Suprapubic skin (tissue), 4 donors: ENCODE data around the gene ODAPH. TPM values are rescaled to one million over a fixed set of nuclear protein-coding genes. Genes with fewer than 3 reads are reported as not detected.
"Not testable (repeated sequence)": the region's sequence is repeated elsewhere in the genome, so short reads cannot be mapped to it uniquely, and the experiment has no call there.

Source experiments
- DNase-seq, 2 donors: peaks; one replicate each; pipeline ENCODE4 v3.0.0-alpha.2; 2019; ENCODE audit warnings: low spot score in 2 of 2
- H3K27ac ChIP-seq: fragments of 200-600 bp; sonication (generic); one replicate; pipeline ENCODE4 v1.5.1; 2019
- H3K27me3 ChIP-seq: fragments of 200-600 bp; sonication (generic); one replicate; pipeline ENCODE4 v1.5.1; 2019
- H3K36me3 ChIP-seq: fragments of 200-600 bp; sonication (generic); one replicate; pipeline ENCODE4 v1.5.1; 2019
- H3K4me1 ChIP-seq: fragments of 200-600 bp; sonication (generic); one replicate; pipeline ENCODE4 v1.5.1; 2019
- H3K4me3 ChIP-seq: fragments of 200-600 bp; sonication (generic); one replicate; pipeline ENCODE4 v1.5.1; 2019; ENCODE audit warnings: mild to moderate bottlenecking
- H3K9me3 ChIP-seq: fragments of 200-600 bp; sonication (generic); one replicate; pipeline ENCODE4 v1.5.1; 2019
- EP300 ChIP-seq: sonication (generic); formaldehyde crosslinking; IDR thresholded peaks from one replicate; pipeline ENCODE4 v1.6.1; 2017; ENCODE audit warnings: antibody characterized with exemption
- POLR2A ChIP-seq, 2 donors: fragments of 450-650 bp; IDR thresholded peaks; one replicate each; pipeline ENCODE4 v1.6.1; 2017; ENCODE audit warnings: antibody characterized with exemption in 2 of 2, mild to moderate bottlenecking in 2 of 2, moderate library complexity in 2 of 2
- POLR2AphosphoS5 ChIP-seq, 3 donors: sonication (generic); formaldehyde crosslinking; IDR thresholded peaks; one replicate each; pipeline ENCODE4 v1.6.1; 2017; ENCODE audit warnings: antibody characterized with exemption in 3 of 3
- WGBS: methylation state at CpG from one replicate; pipeline ENCODE4 v1.1.5; 2018; 5-methylcytosine and 5-hydroxymethylcytosine counted together
- total RNA-seq, 4 donors: library from RNA; depleted of rRNA; stranded (reverse); fragments of >200 nt; gene quantifications; one replicate each; pipeline ENCODE4 v1.1.0, GENCODE V29; 2016
- TF ChIP-seq, protein P1 (sequence below), 2 donors: fragments of 200-600 bp in 1 of 2; fragments of 450-650 bp in 1 of 2; sonication (generic) in 1 of 2; IDR thresholded peaks; one replicate each; pipeline ENCODE4 v1.5.1; 2016 to 2019; ENCODE audit warnings: antibody characterized with exemption in 2 of 2, mild to moderate bottlenecking in 1 of 2, moderate library complexity in 1 of 2

The ODAPH gene, protein sequence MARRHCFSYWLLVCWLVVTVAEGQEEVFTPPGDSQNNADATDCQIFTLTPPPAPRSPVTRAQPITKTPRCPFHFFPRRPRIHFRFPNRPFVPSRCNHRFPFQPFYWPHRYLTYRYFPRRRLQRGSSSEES
- total RNA-seq = under 1 TPM in 1 of 4 donors, not detected in 3; 0.56 TPM

DNA sequence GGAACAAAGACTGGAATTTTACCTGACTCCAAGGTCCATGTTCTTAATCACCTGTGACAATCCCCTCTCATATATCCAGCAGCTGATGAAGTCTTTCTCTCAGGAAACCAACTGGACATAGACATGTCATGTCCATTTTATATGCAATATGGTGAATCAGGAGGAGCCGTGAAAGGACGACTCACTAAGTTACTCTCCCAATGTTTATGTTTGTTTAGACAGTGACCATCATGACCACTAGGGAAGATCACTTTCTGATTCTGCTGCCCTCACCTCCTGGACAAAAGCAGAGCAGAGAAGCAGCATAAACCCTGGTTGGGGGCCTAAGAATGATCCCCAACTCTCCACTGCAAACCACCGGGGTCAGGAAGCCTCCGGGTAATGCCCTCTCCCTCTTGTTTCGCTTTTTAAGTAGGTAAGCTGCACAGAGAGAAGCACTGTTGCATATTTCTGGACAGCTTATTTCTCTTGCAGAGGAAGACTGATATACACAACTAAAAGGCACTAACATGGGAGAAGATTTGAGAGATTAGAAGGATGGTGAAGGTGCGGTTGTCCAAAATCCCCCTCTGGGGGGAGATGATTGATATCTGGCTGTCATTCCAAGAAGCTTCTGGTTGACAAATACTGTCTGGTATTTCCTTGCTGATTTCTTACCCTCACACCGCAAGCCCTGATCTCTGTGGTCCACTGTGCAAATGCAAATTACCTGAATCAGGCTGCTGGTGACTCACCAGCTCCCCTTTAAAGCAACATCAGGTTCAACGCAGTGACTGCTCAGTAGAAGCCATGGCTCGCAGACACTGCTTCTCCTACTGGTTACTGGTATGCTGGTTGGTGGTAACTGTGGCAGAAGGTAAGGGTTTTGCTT is at the start of gene ODAPH:
ODAPH (plus strand) TSS at position 773 of the 871 bp plus-strand sequence; CDS start at position 790, 17 bp downstream.
- H3K4me1 ChIP-seq = no peaks in the 10 kb centered on the region
- DNase-seq = no peak
- no peaks in the 10 kb centered on the region for H3K9me3 ChIP-seq
- no peak for TF ChIP-seq POLR2A (IDR thresholded peaks at IDR 0.05)
- TF ChIP-seq POLR2AphosphoS5 (IDR thresholded peaks at IDR 0.05) = no peak
- TF ChIP-seq, protein P1, sequence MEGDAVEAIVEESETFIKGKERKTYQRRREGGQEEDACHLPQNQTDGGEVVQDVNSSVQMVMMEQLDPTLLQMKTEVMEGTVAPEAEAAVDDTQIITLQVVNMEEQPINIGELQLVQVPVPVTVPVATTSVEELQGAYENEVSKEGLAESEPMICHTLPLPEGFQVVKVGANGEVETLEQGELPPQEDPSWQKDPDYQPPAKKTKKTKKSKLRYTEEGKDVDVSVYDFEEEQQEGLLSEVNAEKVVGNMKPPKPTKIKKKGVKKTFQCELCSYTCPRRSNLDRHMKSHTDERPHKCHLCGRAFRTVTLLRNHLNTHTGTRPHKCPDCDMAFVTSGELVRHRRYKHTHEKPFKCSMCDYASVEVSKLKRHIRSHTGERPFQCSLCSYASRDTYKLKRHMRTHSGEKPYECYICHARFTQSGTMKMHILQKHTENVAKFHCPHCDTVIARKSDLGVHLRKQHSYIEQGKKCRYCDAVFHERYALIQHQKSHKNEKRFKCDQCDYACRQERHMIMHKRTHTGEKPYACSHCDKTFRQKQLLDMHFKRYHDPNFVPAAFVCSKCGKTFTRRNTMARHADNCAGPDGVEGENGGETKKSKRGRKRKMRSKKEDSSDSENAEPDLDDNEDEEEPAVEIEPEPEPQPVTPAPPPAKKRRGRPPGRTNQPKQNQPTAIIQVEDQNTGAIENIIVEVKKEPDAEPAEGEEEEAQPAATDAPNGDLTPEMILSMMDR (IDR thresholded peaks at IDR 0.05) = no peak
- TF ChIP-seq EP300 = no peak
- H3K4me3 ChIP-seq = no peak within 1 kb of the TSS
- no peak within 1 kb of the TSS for H3K27ac ChIP-seq
- WGBS = 54% methylated on average over 9 of the region's 9 CpGs
- H3K36me3 ChIP-seq = no peaks in the 10 kb centered on the region
- peaks cover 12% of the 10 kb centered on the region for H3K27me3 ChIP-seq

DNA sequence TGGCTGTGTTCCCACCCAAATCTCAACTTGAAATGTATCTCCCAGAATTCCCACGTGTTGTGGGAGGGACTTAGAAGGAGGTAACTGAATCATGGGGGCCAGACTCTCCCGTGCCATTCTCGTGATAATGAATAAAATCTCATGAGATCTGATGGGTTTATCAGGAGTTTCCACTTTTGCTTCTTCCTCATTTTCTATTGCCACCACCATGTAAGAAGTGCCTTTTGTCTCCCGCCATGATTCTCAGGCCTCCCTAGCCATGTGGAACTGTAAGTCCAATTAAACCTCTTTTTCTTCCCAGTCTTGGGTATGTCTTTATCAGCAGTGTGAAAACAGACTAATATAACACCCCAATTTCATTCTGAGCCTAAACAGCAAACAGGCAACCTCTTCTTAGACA is 46.3 kb upstream of the ODAPH start:
- not testable (repeated sequence) for H3K27me3 ChIP-seq, H3K4me3 ChIP-seq, DNase-seq, H3K9me3 ChIP-seq, H3K27ac ChIP-seq
- 84% methylated on average over 4 of the region's 4 CpGs for WGBS
- peaks cover 45% of the 10 kb centered on the region for H3K4me1 ChIP-seq
- peaks cover 22% of the 10 kb centered on the region for H3K36me3 ChIP-seq

DNA sequence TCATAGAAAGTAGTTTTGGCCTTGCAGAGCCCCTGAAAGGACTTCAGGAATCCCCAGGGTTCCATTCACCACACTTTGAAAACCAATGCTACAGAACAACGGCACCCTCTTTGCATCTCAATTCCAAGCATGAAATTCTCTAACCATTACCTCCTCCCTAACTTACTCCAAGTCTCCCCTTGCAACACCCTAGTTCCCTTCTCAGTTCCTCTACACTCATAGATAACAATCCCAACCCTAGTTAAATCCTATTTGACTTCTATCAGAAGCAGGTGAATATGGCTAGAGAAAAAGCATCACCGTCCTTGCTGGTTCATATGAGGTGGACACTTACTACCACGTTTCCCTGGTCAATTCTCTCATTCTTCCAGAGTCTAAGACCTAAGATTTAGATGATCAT is 44.0 kb upstream of the ODAPH start:
- Histone ChIP-seq H3K27me3 (no peaks in the 10 kb centered on the region), H3K4me3 (peak overlapping the region; percentile 90), H3K9me3 (no peaks in the 10 kb centered on the region), H3K27ac (no peak overlapping the region), H3K4me1 (peaks cover 59% of the 10 kb centered on the region), H3K36me3 (peaks cover 12% of the 10 kb centered on the region)
- no peak for DNase-seq
- 49% methylated on average over 3 of the region's 3 CpGs for whole genome bisulfite sequencing
- no peak for TF ChIP-seq POLR2A (IDR thresholded peaks at IDR 0.05)
- TF ChIP-seq, protein P1 (IDR thresholded peaks at IDR 0.05) = no peak
- no peak for TF ChIP-seq POLR2AphosphoS5 (IDR thresholded peaks at IDR 0.05)
- TF ChIP-seq EP300 = no peak

DNA sequence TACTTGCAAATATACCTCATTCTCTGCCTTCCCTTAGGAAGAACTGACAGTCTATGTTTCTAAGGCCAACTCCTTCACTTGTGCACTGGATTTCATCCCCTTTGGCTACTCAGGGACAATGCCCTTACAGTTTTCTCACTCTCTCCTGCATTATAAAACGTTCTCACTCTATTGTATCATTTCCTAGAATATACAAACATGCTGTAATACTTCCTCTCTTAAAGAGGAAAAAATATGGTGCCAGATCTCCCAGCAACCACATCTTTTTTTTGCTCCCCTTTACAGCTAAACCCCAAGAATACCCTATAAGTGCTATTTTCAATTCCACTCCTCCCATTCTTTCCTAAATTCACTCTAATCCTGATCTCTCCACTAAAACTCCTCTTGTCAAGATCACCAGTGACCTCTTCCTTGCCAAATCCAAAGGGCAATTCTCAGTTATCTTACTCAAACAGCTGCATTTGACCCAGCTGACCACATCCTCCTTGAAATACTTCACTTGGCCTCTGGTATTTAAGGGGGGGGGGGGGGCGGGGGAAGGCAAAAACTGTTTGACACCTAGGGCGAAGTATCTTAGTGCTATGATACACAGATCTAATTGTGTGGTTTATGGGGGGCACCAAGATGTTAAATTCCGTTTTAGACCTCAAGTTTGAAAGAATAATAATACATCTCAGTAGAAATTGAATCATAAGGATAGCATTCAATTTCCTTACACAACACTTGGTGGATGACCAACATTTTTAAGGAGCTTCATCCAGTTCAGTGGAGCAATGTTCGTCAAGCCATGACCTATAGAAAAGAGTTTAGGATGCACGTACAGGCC is 43.3 kb upstream of the ODAPH start:
- WGBS = 39% methylated on average over 6 of the region's 6 CpGs
- TF ChIP-seq EP300 = no peak
- TF ChIP-seq, protein P1 (IDR thresholded peaks at IDR 0.05) = no peak
- no peak for TF ChIP-seq POLR2A (IDR thresholded peaks at IDR 0.05)
- no peak for TF ChIP-seq POLR2AphosphoS5 (IDR thresholded peaks at IDR 0.05)
- H3K27ac ChIP-seq = peak overlapping the region; percentile 98
- DNase-seq = no peak
- H3K4me1 ChIP-seq = peaks cover 59% of the 10 kb centered on the region
- no peaks in the 10 kb centered on the region for H3K27me3 ChIP-seq
- H3K9me3 ChIP-seq = no peaks in the 10 kb centered on the region
- peak overlapping the region; percentile 90 for H3K4me3 ChIP-seq
- peaks cover 13% of the 10 kb centered on the region for H3K36me3 ChIP-seq

DNA sequence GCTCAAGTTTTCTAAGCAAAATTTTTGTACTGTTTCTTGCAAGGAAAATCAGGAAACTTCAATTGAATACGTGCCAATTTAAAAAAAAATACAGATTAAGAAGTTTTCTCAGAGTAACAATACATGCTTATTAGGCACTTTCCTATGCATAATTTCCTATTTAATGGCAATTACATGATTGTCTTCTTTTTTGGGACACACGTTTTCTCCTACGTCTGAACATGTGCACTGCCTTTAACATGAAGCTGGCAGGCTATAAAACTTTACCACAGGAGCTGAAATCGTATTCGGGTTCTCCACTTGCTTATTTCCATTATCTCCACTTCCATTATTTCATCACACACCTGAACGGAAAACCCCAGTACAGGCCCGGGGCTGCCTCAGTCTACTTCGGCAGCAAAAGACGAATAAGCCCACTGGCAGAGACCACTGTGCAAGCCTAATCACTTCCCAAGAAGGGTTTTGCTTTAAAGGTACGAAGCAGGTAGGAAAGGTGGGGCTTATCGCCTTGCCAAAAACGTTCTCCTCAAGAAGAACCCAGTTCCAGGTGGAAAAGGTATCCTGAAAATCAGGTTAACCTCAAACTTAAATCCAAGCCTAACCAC is 42.2 kb upstream of the ODAPH start:
- Histone ChIP-seq H3K27ac (peak overlapping the region; percentile 98), H3K4me1 (peaks cover 59% of the 10 kb centered on the region), H3K36me3 (peaks cover 11% of the 10 kb centered on the region), H3K27me3 (no peaks in the 10 kb centered on the region), H3K4me3 (peak overlapping the region; percentile 90), H3K9me3 (no peaks in the 10 kb centered on the region)
- WGBS = 0% methylated on average over 9 of the region's 12 CpGs
- TF ChIP-seq POLR2A (IDR thresholded peaks at IDR 0.05) (no peak), EP300 (no peak), POLR2AphosphoS5 (IDR thresholded peaks at IDR 0.05) (no peak)
- TF ChIP-seq, protein P1 (IDR thresholded peaks at IDR 0.05) = no peak
- DNase-seq = no peak
